Body of pancreas (tissue), 4 donors: ENCODE results near the gene POLN. TPM values are rescaled to one million over a fixed set of nuclear protein-coding genes. Genes with fewer than 3 reads are reported as not detected.

Experiments used
- ATAC-seq: fragments of 150-250 bp; one replicate; pipeline ENCODE4 v1.9.1; 2016
- DNase-seq, 4 donors: peaks; one replicate each; pipeline ENCODE4 v3.0.0-alpha.2; 2019
- H3K27ac ChIP-seq, 4 donors: fragments of 200-600 bp; sonication (generic); 1 replicate in 3 of 4; 2 replicates in 1 of 4; pipeline versions ENCODE4 v1.5.1 to v1.6.1; 2016 to 2019; ENCODE audit warnings: mild to moderate bottlenecking in 1 of 4, mixed read lengths in 1 of 4, moderate library complexity in 1 of 4
- H3K27me3 ChIP-seq, 2 donors: fragments of 200-600 bp; sonication (generic); one replicate each; pipeline ENCODE4 v1.6.0; 2016; ENCODE audit warnings: mild to moderate bottlenecking in 1 of 2
- H3K36me3 ChIP-seq, 2 donors: fragments of 200-600 bp; sonication (generic); replicated peaks in 1 of 2; 2 replicates each; pipeline ENCODE4 v1.5.1; 2016; ENCODE audit warnings: low read depth in 2 of 2; ENCODE audit not compliant: insufficient read depth in 1 of 2
- H3K4me1 ChIP-seq: fragments of 200-600 bp; sonication (generic); one replicate; pipeline ENCODE4 v1.6.0; 2016
- H3K4me3 ChIP-seq, 2 donors: fragments of 200-600 bp; sonication (generic); 1 replicate in 1 of 2; 2 replicates in 1 of 2; pipeline ENCODE4 v1.5.1; 2016 to 2019
- H3K9me3 ChIP-seq, 3 donors: fragments of 200-600 bp; sonication (generic); 1 replicate in 2 of 3; 2 replicates in 1 of 3; pipeline ENCODE4 v1.5.1; 2016
- CTCF ChIP-seq, 7 experiments: fragments of 450-650 bp in 4 of 7; fragments of 200-600 bp in 3 of 7; sonication (generic) in 3 of 7; IDR thresholded peaks; one replicate each; pipeline ENCODE4 v1.5.1; 2016 to 2019; ENCODE audit warnings: antibody characterized with exemption in 7 of 7
- POLR2A ChIP-seq, 3 donors: fragments of 450-650 bp; IDR thresholded peaks; one replicate each; pipeline ENCODE4 v1.6.1; 2016; ENCODE audit warnings: antibody characterized with exemption in 3 of 3, mild to moderate bottlenecking in 2 of 3
- WGBS, 2 donors: methylation state at CpG; one replicate each; pipeline ENCODE4 v1.1.5; 2017; 5-methylcytosine and 5-hydroxymethylcytosine counted together
- intact Hi-C: fragments of 100-400 bp; cut with DNase I; formaldehyde crosslinking; loops from one replicate; pipeline ENCODE4 v1.15.1; 2023
- total RNA-seq, 2 donors: library from RNA; depleted of rRNA; stranded (reverse); fragments of >200 nt; gene quantifications; one replicate each; pipeline ENCODE4 v1.1.0, GENCODE V29; 2016

Gene POLN
- total RNA-seq, 2 donors from 2014 or later, result 4.9 to 5.9 TPM

- Histone ChIP-seq H3K36me3 (no peaks in the 10 kb centered on the region), H3K27me3 (no peaks in the 10 kb centered on the region), H3K4me1 (peaks cover 10% of the 10 kb centered on the region), H3K9me3 (no peaks in the 10 kb centered on the region), H3K27ac (no peak overlapping the region), H3K4me3 (no peak overlapping the region)
- intact Hi-C loops, result no loop called here
- ATAC-seq, result peak; percentile 27
- DNase-seq, result no peak
- no peak for TF ChIP-seq POLR2A (IDR thresholded peaks at IDR 0.05)
- peak in 1 of 7 experiments; percentile 0 for TF ChIP-seq CTCF (IDR thresholded peaks at IDR 0.05)
- WGBS, 2 donors, result 18 to 38% methylated on average over 5 of the region's 5 CpGs
These were observed 90.4 kb downstream of the POLN start for GRCh38 chr4:2151544-2151943.

- WGBS, 2 donors, result 97 to 98% methylated on average over 1 of the region's 1 CpG
- no peak overlapping the region for H3K27ac ChIP-seq
- H3K27me3 ChIP-seq, result no peaks in the 10 kb centered on the region
- no peak overlapping the region for H3K4me3 ChIP-seq
- H3K4me1 ChIP-seq, result peaks cover 10% of the 10 kb centered on the region
- no peak for ATAC-seq
- H3K9me3 ChIP-seq, result no peaks in the 10 kb centered on the region
- intact Hi-C loops, result no loop called here
- H3K36me3 ChIP-seq, result no peaks in the 10 kb centered on the region
- no peak for TF ChIP-seq POLR2A (IDR thresholded peaks at IDR 0.05)
- no peak for TF ChIP-seq CTCF (IDR thresholded peaks at IDR 0.05)
- DNase-seq, result no peak
These were observed 91.8 kb downstream of the POLN start for GRCh38 chr4:2150076-2150475.

- DNase-seq (no peak), ATAC-seq (peak; percentile 52)
- Histone ChIP-seq H3K4me3 (no peak overlapping the region), H3K27me3 (no peaks in the 10 kb centered on the region), H3K4me1 (peaks cover 3% of the 10 kb centered on the region), H3K36me3 (no peaks in the 10 kb centered on the region), H3K9me3 (no peaks in the 10 kb centered on the region), H3K27ac (peak overlapping the region in 3 of 4 donors; percentile 39 to 61 (median 61))
- WGBS, 2 donors, result 58 to 62% methylated on average over 7 of the region's 7 CpGs
- intact Hi-C loops, result no loop called here
- TF ChIP-seq CTCF (IDR thresholded peaks at IDR 0.05), result no peak
- no peak for TF ChIP-seq POLR2A (IDR thresholded peaks at IDR 0.05)
These were observed 99.1 kb downstream of the POLN start for GRCh38 chr4:2142630-2143427.

GRCh38 chr4:2141762-2142451 lies 100.0 kb downstream of the POLN start:
- peak overlapping the region in 3 of 4 donors; percentile 39 to 61 (median 61) for H3K27ac ChIP-seq
- WGBS, 2 donors, result 53 to 75% methylated on average over 2 to 4 of the region's 7 CpGs

More at GRCh38 chr4:2141762-2142451, 100.0 kb downstream of the POLN start:
- H3K4me1 ChIP-seq, result peaks cover 3% of the 10 kb centered on the region
- no peaks in the 10 kb centered on the region for H3K27me3 ChIP-seq
- no peaks in the 10 kb centered on the region for H3K9me3 ChIP-seq
- DNase-seq, result no peak
- H3K4me3 ChIP-seq, result no peak overlapping the region
- no peaks in the 10 kb centered on the region for H3K36me3 ChIP-seq
- TF ChIP-seq CTCF (IDR thresholded peaks at IDR 0.05) (no peak), POLR2A (IDR thresholded peaks at IDR 0.05) (no peak)
- intact Hi-C loops, result no loop called here
- peak; percentile 27 for ATAC-seq
